NCI-H345 (cell line): ENCODE data around the gene MYBBP1A.

ENCODE experiments used
- DNase-seq: peaks from one replicate; lab custom pipeline; 2025; lab: John Stamatoyannopoulos, UW

Gene MYBBP1A

GRCh38 chr17:4502466-4503154 is 52.6 kb downstream of the MYBBP1A start:
- DNase-seq, result no peak

- DNase-seq, result no peak
These were observed 53.8 kb downstream of the MYBBP1A start for GRCh38 chr17:4501295-4501949.

- DNase-seq, result no peak
These were observed 55.0 kb downstream of the MYBBP1A start for GRCh38 chr17:4500191-4500571.

- DNase-seq, result no peak
These were observed 55.6 kb downstream of the MYBBP1A start for GRCh38 chr17:4499431-4500190.

- peak; percentile 16 for DNase-seq
These were observed 56.5 kb downstream of the MYBBP1A start, which contains the start of gene SPNS2 for GRCh38 chr17:4498461-4499397. SPNS2 (plus strand) TSS chr17:4498881; CDS start chr17:4499048, 167 bp downstream.

GRCh38 chr17:4497101-4497824 is 57.9 kb downstream of the MYBBP1A start:
- DNase-seq, result no peak

GRCh38 chr17:4492721-4493561 is 62.2 kb downstream of the MYBBP1A start:
- DNase-seq, result no peak

- DNase-seq, result no peak
These were observed 64.5 kb downstream of the MYBBP1A start for GRCh38 chr17:4490637-4491061.

GRCh38 chr17:4490109-4490591 is 65.0 kb downstream of the MYBBP1A start:
- no peak for DNase-seq

GRCh38 chr17:4488989-4489595 is 66.1 kb downstream of the MYBBP1A start:
- no peak for DNase-seq
